Measurements from ENCODE around the gene IQGAP3.

IQGAP3 gene

GRCh38 chr1:156480411-156481192, 91.8 kb downstream of the IQGAP3 start:
- no peak overlapping the region for H3K9ac ChIP-seq (ENCODE audit: low read depth, low read length)
- H3K4me1 ChIP-seq (ENCODE audit: control insufficient read depth, insufficient read depth, low read length): peaks cover 8% of the 10 kb centered on the region
- H3K9me3 ChIP-seq (ENCODE audit: control insufficient read depth, insufficient read depth, low read length): no peaks in the 10 kb centered on the region
- no peak overlapping the region for H3K4me3 ChIP-seq (ENCODE audit: low read depth, low read length)
- no peaks in the 10 kb centered on the region for H3K27me3 ChIP-seq (ENCODE audit: control insufficient read depth, insufficient read depth, low read length)
- peaks cover 65% of the 10 kb centered on the region for H3K36me3 ChIP-seq (ENCODE audit: control insufficient read depth, insufficient read depth, low read length)

- H3K9ac ChIP-seq (ENCODE audit: low read depth, low read length): no peak overlapping the region
- no peaks in the 10 kb centered on the region for H3K27me3 ChIP-seq (ENCODE audit: control insufficient read depth, insufficient read depth, low read length)
- H3K4me1 ChIP-seq (ENCODE audit: control insufficient read depth, insufficient read depth, low read length): peaks cover 8% of the 10 kb centered on the region
- peaks cover 71% of the 10 kb centered on the region for H3K36me3 ChIP-seq (ENCODE audit: control insufficient read depth, insufficient read depth, low read length)
- no peaks in the 10 kb centered on the region for H3K9me3 ChIP-seq (ENCODE audit: control insufficient read depth, insufficient read depth, low read length)
- no peak overlapping the region for H3K4me3 ChIP-seq (ENCODE audit: low read depth, low read length)
Observed at GRCh38 chr1:156480016-156480370, 92.4 kb downstream of the IQGAP3 start.

DNA sequence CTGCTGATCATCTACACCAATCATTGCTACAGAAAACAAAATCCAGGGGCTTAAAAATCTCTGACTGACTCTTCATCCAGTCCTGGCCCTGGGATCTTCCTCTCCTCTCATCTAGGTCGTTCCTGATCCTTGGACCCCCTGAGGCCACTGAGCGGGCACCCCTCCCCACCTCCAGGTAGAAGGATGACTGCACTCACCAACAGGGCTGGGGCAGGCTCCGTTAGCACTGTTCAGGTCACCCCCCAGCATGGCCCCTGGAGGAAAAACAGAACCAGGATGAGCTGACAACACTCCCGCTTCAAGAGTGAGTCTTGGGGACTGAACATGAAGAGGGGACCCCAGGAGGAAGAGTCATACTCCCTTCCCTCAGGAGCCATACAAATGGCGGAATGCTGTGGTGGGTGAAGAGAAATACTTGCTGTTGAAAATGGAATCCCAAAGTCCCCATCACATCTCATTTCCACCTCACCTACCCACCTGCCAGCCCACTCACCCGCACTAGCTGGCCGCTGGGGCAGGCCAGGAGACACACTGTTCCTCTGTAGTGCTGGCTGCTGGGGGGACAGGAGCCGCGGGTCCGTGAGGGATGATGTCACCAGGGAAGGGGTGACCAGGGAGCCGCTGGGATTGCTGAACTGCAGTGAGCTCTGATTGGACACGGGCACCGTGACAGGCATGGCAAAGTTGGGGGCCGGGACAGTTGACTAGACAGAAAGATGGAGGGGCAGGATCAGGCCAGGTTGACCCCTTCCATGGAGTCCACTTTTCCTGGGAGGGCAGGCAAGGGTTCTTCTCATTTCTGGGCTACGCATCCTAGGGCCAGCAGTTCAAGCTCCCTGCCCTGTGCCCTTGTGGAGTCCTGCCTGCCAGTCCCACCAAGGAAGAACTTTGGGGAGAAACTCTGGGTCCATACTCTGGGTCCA, 93.0 kb downstream of the IQGAP3 start:
- H3K9me3 ChIP-seq (ENCODE audit: control insufficient read depth, insufficient read depth, low read length): no peaks in the 10 kb centered on the region
- H3K4me1 ChIP-seq (ENCODE audit: control insufficient read depth, insufficient read depth, low read length): peaks cover 8% of the 10 kb centered on the region
- peaks cover 73% of the 10 kb centered on the region for H3K36me3 ChIP-seq (ENCODE audit: control insufficient read depth, insufficient read depth, low read length)
- no peak overlapping the region for H3K4me3 ChIP-seq (ENCODE audit: low read depth, low read length)
- no peak overlapping the region for H3K9ac ChIP-seq (ENCODE audit: low read depth, low read length)
- H3K27me3 ChIP-seq (ENCODE audit: control insufficient read depth, insufficient read depth, low read length): no peaks in the 10 kb centered on the region

DNA sequence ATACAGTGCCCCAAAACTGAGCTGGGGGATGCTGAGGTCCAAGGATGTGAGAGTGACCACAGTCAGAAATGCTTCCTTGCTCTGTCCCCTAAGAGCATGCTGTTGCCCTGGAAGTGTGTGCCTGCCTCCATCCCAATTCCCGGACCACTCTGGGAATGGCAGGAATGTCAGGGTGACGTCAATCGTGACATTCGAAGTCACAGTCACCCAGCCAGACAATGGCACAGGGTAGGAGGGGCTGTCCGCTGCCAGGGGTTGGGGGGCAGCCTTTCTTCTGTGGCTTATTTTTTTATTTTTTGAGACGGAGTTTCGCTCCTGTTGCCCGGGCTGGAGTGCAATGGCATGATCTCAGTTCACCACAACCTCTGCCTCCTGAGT, 94.1 kb downstream of the IQGAP3 start:
- Histone ChIP-seq H3K9me3 (ENCODE audit: control insufficient read depth, insufficient read depth, low read length) (no peaks in the 10 kb centered on the region), H3K9ac (ENCODE audit: low read depth, low read length) (no peak overlapping the region), H3K4me3 (ENCODE audit: low read depth, low read length) (no peak overlapping the region), H3K27me3 (ENCODE audit: control insufficient read depth, insufficient read depth, low read length) (no peaks in the 10 kb centered on the region), H3K4me1 (ENCODE audit: control insufficient read depth, insufficient read depth, low read length) (peaks cover 8% of the 10 kb centered on the region), H3K36me3 (ENCODE audit: control insufficient read depth, insufficient read depth, low read length) (peaks cover 82% of the 10 kb centered on the region)

DNA sequence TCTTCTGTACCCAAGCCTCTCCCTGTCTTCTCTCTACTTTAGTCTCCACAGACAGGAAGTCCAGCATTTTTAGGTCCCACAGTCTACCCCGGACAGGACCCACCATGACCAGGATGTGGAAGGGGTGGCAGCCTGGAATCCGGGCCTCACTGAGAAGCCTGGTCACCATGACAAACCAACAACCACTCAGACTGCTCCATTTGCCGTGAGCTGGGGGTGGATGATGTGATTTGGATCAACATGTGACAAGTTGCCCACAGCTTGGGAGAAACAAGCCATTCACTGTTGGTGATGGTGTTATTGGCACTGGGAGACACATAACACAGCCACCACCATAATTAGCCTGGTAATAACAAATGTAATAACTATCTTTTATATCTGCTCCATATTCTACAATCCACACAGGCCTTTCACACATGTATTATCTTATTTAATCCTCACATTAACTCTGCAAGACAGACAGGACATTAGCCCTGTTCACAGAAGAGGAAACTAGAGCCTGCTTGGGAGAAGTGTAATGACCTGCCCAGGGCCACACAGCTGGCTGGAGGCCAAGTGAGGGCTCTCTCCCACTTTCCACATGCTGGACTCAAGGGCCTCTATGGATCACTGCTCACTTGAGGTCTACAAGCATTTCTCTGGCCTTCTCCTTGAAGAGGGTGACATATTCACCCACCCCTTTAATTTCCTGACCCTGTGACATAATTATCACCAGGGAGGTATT, 94.7 kb downstream of the IQGAP3 start:
- H3K4me3 ChIP-seq (ENCODE audit: low read depth, low read length): no peak overlapping the region
- no peak overlapping the region for H3K9ac ChIP-seq (ENCODE audit: low read depth, low read length)
- H3K36me3 ChIP-seq (ENCODE audit: control insufficient read depth, insufficient read depth, low read length): peaks cover 76% of the 10 kb centered on the region

DNA sequence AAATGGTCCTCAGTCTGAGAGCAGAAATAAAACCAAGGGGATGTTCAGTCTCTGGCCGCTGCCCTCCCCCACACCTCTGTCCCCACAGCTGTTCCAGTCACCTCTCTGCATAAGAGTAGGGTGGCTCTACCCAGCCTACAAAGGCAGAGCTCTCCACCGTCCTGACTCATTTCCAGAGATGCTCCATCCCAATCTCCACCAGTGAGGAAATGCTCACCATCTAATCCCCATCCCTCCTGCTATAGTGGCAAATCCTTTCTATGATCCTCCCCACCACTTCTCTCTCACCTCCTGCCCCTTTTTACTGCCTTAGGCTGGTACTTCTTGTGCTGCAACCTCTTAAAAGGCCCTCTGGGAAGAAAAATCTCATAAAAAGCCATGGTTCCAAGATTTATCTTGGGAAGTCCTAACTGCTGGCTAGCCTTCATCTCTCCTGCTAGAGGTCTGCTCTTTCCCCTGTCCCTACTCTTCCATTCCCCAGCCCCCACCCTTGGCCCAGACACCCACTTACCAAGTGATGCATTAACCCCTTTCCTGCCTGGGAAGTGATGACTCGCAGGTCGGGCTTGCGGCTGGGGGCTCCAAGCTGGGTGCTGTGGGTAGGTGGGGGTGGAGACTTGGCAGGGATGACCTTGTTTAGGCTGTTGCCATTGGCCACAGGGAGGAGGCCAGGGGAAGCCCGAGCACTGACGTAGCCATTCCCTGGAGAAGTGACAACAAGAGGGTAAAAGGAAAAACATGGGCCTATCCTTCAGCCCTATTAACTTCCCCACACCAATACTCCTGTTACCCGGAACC, 95.7 kb downstream of the IQGAP3 start:
- Histone ChIP-seq H3K9ac (ENCODE audit: low read depth, low read length) (no peak overlapping the region), H3K4me1 (ENCODE audit: control insufficient read depth, insufficient read depth, low read length) (peaks cover 8% of the 10 kb centered on the region), H3K9me3 (ENCODE audit: control insufficient read depth, insufficient read depth, low read length) (no peaks in the 10 kb centered on the region), H3K4me3 (ENCODE audit: low read depth, low read length) (no peak overlapping the region), H3K27me3 (ENCODE audit: control insufficient read depth, insufficient read depth, low read length) (no peaks in the 10 kb centered on the region), H3K36me3 (ENCODE audit: control insufficient read depth, insufficient read depth, low read length) (peaks cover 70% of the 10 kb centered on the region)

More for the DNA sequence above, 94.7 kb downstream of the IQGAP3 start:
- H3K27me3 ChIP-seq (ENCODE audit: control insufficient read depth, insufficient read depth, low read length): no peaks in the 10 kb centered on the region
- H3K4me1 ChIP-seq (ENCODE audit: control insufficient read depth, insufficient read depth, low read length): peaks cover 8% of the 10 kb centered on the region
- H3K9me3 ChIP-seq (ENCODE audit: control insufficient read depth, insufficient read depth, low read length): no peaks in the 10 kb centered on the region

- Histone ChIP-seq H3K4me1 (ENCODE audit: control insufficient read depth, insufficient read depth, low read length) (peaks cover under 1% of the 10 kb centered on the region), H3K9ac (ENCODE audit: low read depth, low read length) (no peak overlapping the region), H3K27me3 (ENCODE audit: control insufficient read depth, insufficient read depth, low read length) (no peaks in the 10 kb centered on the region), H3K9me3 (ENCODE audit: control insufficient read depth, insufficient read depth, low read length) (no peaks in the 10 kb centered on the region), H3K4me3 (ENCODE audit: low read depth, low read length) (no peak overlapping the region), H3K36me3 (ENCODE audit: control insufficient read depth, insufficient read depth, low read length) (peaks cover 65% of the 10 kb centered on the region)
Observed at GRCh38 chr1:156475568-156476500, 96.5 kb downstream of the IQGAP3 start.

Measured in iPS-15b (cell line).